Uterus (tissue), 4 donors: ENCODE data around the gene ATP6V0A4. TPM values are rescaled to one million over a fixed set of nuclear protein-coding genes. Genes with fewer than 3 reads are reported as not detected.

ENCODE experiments used
- DNase-seq, 2 donors: peaks; one replicate each; pipeline ENCODE4 v3.0.0-alpha.2; 2019 to 2020
- H3K27ac ChIP-seq, 2 donors: fragments of 200-600 bp; sonication (generic); 1 replicate in 1 of 2; 2 replicates in 1 of 2; pipeline ENCODE4 v1.5.1; 2016 to 2018
- H3K27me3 ChIP-seq, 2 donors: fragments of 200-600 bp; sonication (generic); one replicate each; pipeline ENCODE4 v1.5.1; 2018 to 2019; ENCODE audit warnings: control low read depth in 1 of 2
- H3K36me3 ChIP-seq, 2 donors: fragments of 200-600 bp; sonication (generic); one replicate each; pipeline ENCODE4 v1.5.1; 2019; ENCODE audit warnings: control low read depth in 1 of 2
- H3K4me1 ChIP-seq, 2 donors: fragments of 200-600 bp; sonication (generic); one replicate each; pipeline ENCODE4 v1.5.1; 2018 to 2019; ENCODE audit warnings: control low read depth in 1 of 2
- H3K4me3 ChIP-seq, 2 donors: fragments of 200-600 bp; sonication (generic); 1 replicate in 1 of 2; 2 replicates in 1 of 2; pipeline ENCODE4 v1.5.1; 2018 to 2019; ENCODE audit warnings: mild to moderate bottlenecking in 1 of 2
- H3K9me3 ChIP-seq, 2 donors: fragments of 200-600 bp; sonication (generic); one replicate each; pipeline ENCODE4 v1.5.1; 2019; ENCODE audit warnings: control low read depth in 1 of 2
- CTCF ChIP-seq, 4 experiments: fragments of 200-600 bp in 2 of 4; fragments of 450-650 bp in 2 of 4; sonication (generic) in 2 of 4; IDR thresholded peaks; one replicate each; pipeline ENCODE4 v1.5.1; 2016 to 2019; ENCODE audit warnings: antibody characterized with exemption in 4 of 4, mild to moderate bottlenecking in 2 of 4, moderate library complexity in 1 of 4
- POLR2A ChIP-seq, 2 donors: fragments of 450-650 bp; IDR thresholded peaks; one replicate each; pipeline ENCODE4 v1.6.1; 2016; ENCODE audit warnings: antibody characterized with exemption in 2 of 2, mild to moderate bottlenecking in 1 of 2, moderate library complexity in 1 of 2
- intact Hi-C: fragments of 100-400 bp; cut with DNase I; formaldehyde crosslinking; loops from one replicate; pipeline ENCODE4 v1.15.1; 2023; ENCODE audit warnings: low total_unique reads
- total RNA-seq, 4 donors: library from RNA; depleted of rRNA in 3 of 4; stranded (reverse); fragments of >200 nt in 3 of 4; gene quantifications; one replicate each; pipeline versions ENCODE4 v1.1.0 to v1.2.4, GENCODE V29; 2014 to 2023
- donor health status: DM: yes; HTN: yes; CAD: no.

ATP6V0A4 gene
- total RNA-seq, 4 donors from 2014 or later: not detected

- no peak overlapping the region for H3K27ac ChIP-seq
- DNase-seq: no peak
- no peaks in the 10 kb centered on the region for H3K27me3 ChIP-seq
- no peak overlapping the region for H3K4me3 ChIP-seq
- H3K4me1 ChIP-seq: peaks cover 0 to 3% of the 10 kb centered on the region in 2 donors
- intact Hi-C loops: no loop called here
- TF ChIP-seq CTCF (IDR thresholded peaks at IDR 0.05): no peak
- no peak for TF ChIP-seq POLR2A (IDR thresholded peaks at IDR 0.05)
- H3K36me3 ChIP-seq: no peaks in the 10 kb centered on the region
- no peaks in the 10 kb centered on the region for H3K9me3 ChIP-seq
Measured at GRCh38 chr7:138668229-138668596, 129.8 kb downstream of the ATP6V0A4 start.

- H3K27me3 ChIP-seq: no peaks in the 10 kb centered on the region
Measured at GRCh38 chr7:138667535-138668228, 130.3 kb downstream of the ATP6V0A4 start.

GRCh38 chr7:138666385-138666784, 131.6 kb downstream of the ATP6V0A4 start:
- Histone ChIP-seq H3K9me3 (no peaks in the 10 kb centered on the region), H3K36me3 (no peaks in the 10 kb centered on the region), H3K4me3 (no peak overlapping the region), H3K27ac (no peak overlapping the region), H3K27me3 (no peaks in the 10 kb centered on the region), H3K4me1 (peaks cover 0 to 3% of the 10 kb centered on the region in 2 donors)
- TF ChIP-seq POLR2A (IDR thresholded peaks at IDR 0.05) (no peak), CTCF (IDR thresholded peaks at IDR 0.05) (no peak)
- intact Hi-C loops: no loop called here
- no peak for DNase-seq

More at GRCh38 chr7:138667535-138668228, 130.3 kb downstream of the ATP6V0A4 start:
- peaks cover 0 to 3% of the 10 kb centered on the region in 2 donors for H3K4me1 ChIP-seq
- TF ChIP-seq CTCF (IDR thresholded peaks at IDR 0.05) (no peak), POLR2A (IDR thresholded peaks at IDR 0.05) (no peak)
- H3K27ac ChIP-seq: no peak overlapping the region
- intact Hi-C loops: no loop called here
- H3K9me3 ChIP-seq: no peaks in the 10 kb centered on the region
- no peak for DNase-seq
- no peak overlapping the region for H3K4me3 ChIP-seq
- no peaks in the 10 kb centered on the region for H3K36me3 ChIP-seq

- no peak overlapping the region for H3K27ac ChIP-seq
- H3K27me3 ChIP-seq: no peaks in the 10 kb centered on the region
- no peaks in the 10 kb centered on the region for H3K9me3 ChIP-seq
- no peak for DNase-seq
- peaks cover 0 to 3% of the 10 kb centered on the region in 2 donors for H3K4me1 ChIP-seq
- no peak overlapping the region for H3K4me3 ChIP-seq
- intact Hi-C loops: no loop called here
- no peak for TF ChIP-seq POLR2A (IDR thresholded peaks at IDR 0.05)
- no peak for TF ChIP-seq CTCF (IDR thresholded peaks at IDR 0.05)
- H3K36me3 ChIP-seq: no peaks in the 10 kb centered on the region
Measured at GRCh38 chr7:138665669-138666140, 132.3 kb downstream of the ATP6V0A4 start.

- no peaks in the 10 kb centered on the region for H3K36me3 ChIP-seq
- peaks cover 0 to 3% of the 10 kb centered on the region in 2 donors for H3K4me1 ChIP-seq
- H3K9me3 ChIP-seq: no peaks in the 10 kb centered on the region
- H3K4me3 ChIP-seq: no peak overlapping the region
- intact Hi-C loops: no loop called here
- TF ChIP-seq POLR2A (IDR thresholded peaks at IDR 0.05): no peak
- no peak for TF ChIP-seq CTCF (IDR thresholded peaks at IDR 0.05)
- H3K27me3 ChIP-seq: no peaks in the 10 kb centered on the region
- no peak for DNase-seq
- H3K27ac ChIP-seq: no peak overlapping the region
Measured at GRCh38 chr7:138665249-138665648, 132.7 kb downstream of the ATP6V0A4 start.
